GM10266 (cell line): Measurements from ENCODE around the gene CRNKL1.
A peak's percentile ranks its signal among the peaks of the same experiment; 100 is the strongest.

Experiments
- DNase-seq: peaks from one replicate; pipeline ENCODE4 v3.0.0; 2012; ENCODE audit errors: extremely low spot score
- CTCF ChIP-seq: IDR thresholded peaks from 2 replicates; pipeline ENCODE4 v1.5.1; 2012; ENCODE audit warnings: mild to moderate bottlenecking, low read depth; ENCODE audit not compliant: control insufficient read depth, insufficient read depth; ENCODE audit errors: missing control alignments

The CRNKL1 gene

GRCh38 chr20:19998990-19999705, 53.1 kb downstream of the CRNKL1 start:
- no peak for TF ChIP-seq CTCF
- DNase-seq = no peak

- TF ChIP-seq CTCF = no peak
- DNase-seq = no peak
Observed at GRCh38 chr20:19996917-19997316, 55.3 kb downstream of the CRNKL1 start.

GRCh38 chr20:19996222-19996621, 56.0 kb downstream of the CRNKL1 start:
- no peak for TF ChIP-seq CTCF

GRCh38 chr20:19995220-19995863, 56.9 kb downstream of the CRNKL1 start:
- DNase-seq = no peak
- peak; percentile 81 for TF ChIP-seq CTCF

More at GRCh38 chr20:19996222-19996621, 56.0 kb downstream of the CRNKL1 start:
- DNase-seq = no peak

- no peak for TF ChIP-seq CTCF
- no peak for DNase-seq
Observed at GRCh38 chr20:19993958-19994669, 58.2 kb downstream of the CRNKL1 start.

- no peak for TF ChIP-seq CTCF
- DNase-seq = no peak
Observed at GRCh38 chr20:19992996-19993908, 59.0 kb downstream of the CRNKL1 start.
